ENCODE results near the gene CCDC66.

The CCDC66 gene

GRCh38 chr3:56624725-56625124 lies 67.8 kb downstream of the CCDC66 start:
- no peak for DNase-seq

- DNase-seq, result no peak
These were observed 72.1 kb downstream of the CCDC66 start for GRCh38 chr3:56629047-56629446.

- no peak for DNase-seq
These were observed 72.5 kb downstream of the CCDC66 start for GRCh38 chr3:56629451-56629850.

- no peak for DNase-seq
These were observed 74.0 kb downstream of the CCDC66 start for GRCh38 chr3:56630966-56631365.

GRCh38 chr3:56633181-56633580 lies 76.2 kb downstream of the CCDC66 start:
- DNase-seq, result no peak

- no peak for DNase-seq
These were observed 76.9 kb downstream of the CCDC66 start for GRCh38 chr3:56633602-56634535.

GRCh38 chr3:56645407-56645806 lies 88.4 kb downstream of the CCDC66 start:
- DNase-seq, result no peak

- DNase-seq, result no peak
These were observed 97.5 kb downstream of the CCDC66 start for GRCh38 chr3:56654460-56654859.

- no peak for DNase-seq
These were observed 98.7 kb downstream of the CCDC66 start for GRCh38 chr3:56655709-56656108.

GRCh38 chr3:56664823-56665222 lies 107.8 kb downstream of the CCDC66 start:
- no peak for DNase-seq

GRCh38 chr3:56667973-56668579 lies 111.1 kb downstream of the CCDC66 start:
- no peak for DNase-seq
